ENCODE measurements around the gene TMEM245.

DNA sequence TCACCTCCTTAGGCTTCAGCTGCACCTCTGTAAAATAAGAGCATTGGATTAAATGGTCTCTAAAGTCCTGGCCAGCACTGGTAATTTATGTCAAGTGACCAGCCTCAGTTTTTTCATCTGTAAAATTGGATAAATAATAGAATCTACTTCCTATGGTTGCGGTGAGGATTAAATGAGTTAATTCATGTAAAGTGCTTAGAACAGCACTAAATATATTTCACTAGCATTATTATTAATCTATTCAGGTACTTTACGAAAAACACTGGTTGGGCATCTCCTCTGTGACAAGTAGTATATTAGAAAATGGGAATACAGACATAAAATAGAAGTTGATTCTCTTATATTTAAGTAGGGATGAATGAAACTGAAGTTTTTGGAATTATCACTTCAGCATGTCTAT is 13.8 kb upstream of the TMEM245 start:
- TF ChIP-seq, protein P1, sequence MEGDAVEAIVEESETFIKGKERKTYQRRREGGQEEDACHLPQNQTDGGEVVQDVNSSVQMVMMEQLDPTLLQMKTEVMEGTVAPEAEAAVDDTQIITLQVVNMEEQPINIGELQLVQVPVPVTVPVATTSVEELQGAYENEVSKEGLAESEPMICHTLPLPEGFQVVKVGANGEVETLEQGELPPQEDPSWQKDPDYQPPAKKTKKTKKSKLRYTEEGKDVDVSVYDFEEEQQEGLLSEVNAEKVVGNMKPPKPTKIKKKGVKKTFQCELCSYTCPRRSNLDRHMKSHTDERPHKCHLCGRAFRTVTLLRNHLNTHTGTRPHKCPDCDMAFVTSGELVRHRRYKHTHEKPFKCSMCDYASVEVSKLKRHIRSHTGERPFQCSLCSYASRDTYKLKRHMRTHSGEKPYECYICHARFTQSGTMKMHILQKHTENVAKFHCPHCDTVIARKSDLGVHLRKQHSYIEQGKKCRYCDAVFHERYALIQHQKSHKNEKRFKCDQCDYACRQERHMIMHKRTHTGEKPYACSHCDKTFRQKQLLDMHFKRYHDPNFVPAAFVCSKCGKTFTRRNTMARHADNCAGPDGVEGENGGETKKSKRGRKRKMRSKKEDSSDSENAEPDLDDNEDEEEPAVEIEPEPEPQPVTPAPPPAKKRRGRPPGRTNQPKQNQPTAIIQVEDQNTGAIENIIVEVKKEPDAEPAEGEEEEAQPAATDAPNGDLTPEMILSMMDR (IDR thresholded peaks at IDR 0.05) = no peak
- no peak for TF ChIP-seq POLR2A (IDR thresholded peaks at IDR 0.05)
